GM21360 (cell line): ENCODE data around the gene RPN2.
A peak's percentile ranks its signal among the peaks of the same experiment; 100 is the strongest.
"Not testable (repeated sequence)": the region's sequence is repeated elsewhere in the genome, so short reads cannot be mapped to it uniquely, and the experiment has no call there.

Experiments
- ATAC-seq: cut with Tn5 transposase; IDR thresholded peaks from one replicate; pipeline ENCODE4 v1.9.1; 2021; ENCODE audit warnings: mild to moderate bottlenecking, moderate library complexity; ENCODE audit not compliant: unreplicated experiment

Gene RPN2

GRCh38 chr20:37178839-37179682 lies at the start of gene RPN2, which contains the start of gene MROH8:
TSS of gene RPN2 (plus strand) at chr20:37179330. CDS start at chr20:37179357, 27 bp downstream.
TSS of gene MROH8 (minus strand) at chr20:37179548.
- ATAC-seq, result peak; percentile 87

- ATAC-seq, result no peak
These were observed 47.6 kb upstream of the RPN2 start for GRCh38 chr20:37131486-37131885.

- ATAC-seq, result no peak
These were observed 45.2 kb upstream of the RPN2 start for GRCh38 chr20:37133952-37134351.

GRCh38 chr20:37137547-37137946 lies 41.6 kb upstream of the RPN2 start:
- no peak for ATAC-seq

- no peak for ATAC-seq
These were observed 36.4 kb upstream of the RPN2 start for GRCh38 chr20:37142708-37143107.

DNA sequence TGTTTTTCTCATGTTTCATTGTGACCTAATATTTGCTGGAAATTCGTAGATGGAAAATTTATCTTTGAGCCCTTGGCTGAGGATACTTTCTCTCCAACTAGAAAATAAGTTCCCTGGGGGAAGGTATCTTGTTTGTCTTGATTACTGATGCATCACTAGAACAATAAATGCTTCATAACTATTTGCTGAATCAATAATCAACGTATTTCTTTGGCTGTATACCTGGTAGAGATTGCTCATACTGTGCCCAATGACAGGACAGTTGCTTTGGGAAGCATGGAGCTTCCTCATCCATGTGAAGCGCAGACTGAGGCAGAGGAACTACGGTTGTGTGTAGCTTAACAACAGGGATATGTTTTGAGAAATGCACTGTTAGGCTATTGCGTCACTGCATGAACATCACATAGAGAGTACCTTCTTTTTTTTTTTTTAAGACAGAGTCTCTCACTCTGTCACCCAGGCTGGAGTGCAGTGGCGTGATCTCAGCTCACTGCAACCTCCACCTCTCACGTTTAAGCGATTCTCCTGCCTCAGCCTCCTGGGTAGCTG lies 34.2 kb upstream of the RPN2 start:
- ATAC-seq, result no peak

DNA sequence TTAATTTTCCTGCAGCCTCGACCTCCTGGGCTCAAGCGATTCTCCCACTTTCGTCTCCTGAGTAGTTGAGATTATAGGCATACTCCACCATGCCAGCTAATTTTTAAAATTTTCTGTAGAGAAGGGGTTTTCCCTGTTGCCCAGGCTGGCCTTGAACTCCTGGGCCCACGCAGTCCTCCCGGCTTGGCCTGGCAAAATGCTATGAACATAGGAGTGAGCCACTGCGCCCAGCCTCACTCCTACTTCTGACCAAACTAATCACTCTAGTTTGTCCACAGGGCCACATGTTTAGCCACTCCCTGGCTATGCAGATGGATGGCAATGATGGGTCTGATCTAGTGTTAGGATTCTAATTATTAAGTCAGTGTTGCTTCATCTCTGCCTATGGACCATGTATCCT lies 31.9 kb upstream of the RPN2 start:
- no peak for ATAC-seq

DNA sequence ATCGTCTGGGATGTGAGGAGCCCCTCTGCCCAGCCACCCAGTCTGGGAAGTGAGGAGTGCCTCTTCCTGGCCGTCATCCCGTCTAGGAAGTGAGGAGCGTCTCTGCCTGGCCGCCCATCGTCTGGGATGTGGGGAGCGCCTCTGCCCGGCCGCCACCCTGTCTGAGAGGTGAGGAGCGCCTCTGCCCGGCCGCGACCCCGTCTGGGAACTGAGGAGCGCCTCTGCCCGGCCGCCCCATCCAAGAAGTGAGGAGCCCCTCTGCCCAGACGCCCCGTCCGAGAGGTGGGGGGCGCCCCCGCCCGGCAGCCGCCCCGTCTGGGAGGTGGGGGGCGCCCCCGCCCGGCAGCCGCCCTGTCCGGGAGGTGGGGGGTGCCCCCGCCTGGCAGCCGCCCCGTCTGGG lies 28.3 kb upstream of the RPN2 start:
- not testable (repeated sequence) for ATAC-seq

- ATAC-seq, result no peak
These were observed 27.6 kb upstream of the RPN2 start for GRCh38 chr20:37151529-37151928.

DNA sequence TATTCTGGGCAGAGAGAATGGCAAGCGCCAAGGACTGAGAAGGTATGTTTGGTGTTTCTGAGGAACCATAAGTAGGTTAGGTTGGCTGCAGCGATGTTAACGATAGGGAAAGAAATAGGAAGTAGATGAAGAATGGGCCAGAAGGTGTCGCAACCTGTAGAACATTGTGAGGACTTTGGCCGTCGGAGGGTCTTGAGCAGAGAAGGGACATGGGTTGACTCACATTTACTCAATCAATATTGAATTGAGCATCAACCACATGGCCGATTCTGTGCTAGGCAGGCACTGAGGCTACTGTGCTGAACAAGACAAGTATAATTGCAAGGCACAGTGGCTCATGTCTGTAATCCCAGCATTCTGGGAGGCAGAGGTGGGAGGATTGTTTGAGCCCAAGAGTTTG lies 26.8 kb upstream of the RPN2 start:
- no peak for ATAC-seq

DNA sequence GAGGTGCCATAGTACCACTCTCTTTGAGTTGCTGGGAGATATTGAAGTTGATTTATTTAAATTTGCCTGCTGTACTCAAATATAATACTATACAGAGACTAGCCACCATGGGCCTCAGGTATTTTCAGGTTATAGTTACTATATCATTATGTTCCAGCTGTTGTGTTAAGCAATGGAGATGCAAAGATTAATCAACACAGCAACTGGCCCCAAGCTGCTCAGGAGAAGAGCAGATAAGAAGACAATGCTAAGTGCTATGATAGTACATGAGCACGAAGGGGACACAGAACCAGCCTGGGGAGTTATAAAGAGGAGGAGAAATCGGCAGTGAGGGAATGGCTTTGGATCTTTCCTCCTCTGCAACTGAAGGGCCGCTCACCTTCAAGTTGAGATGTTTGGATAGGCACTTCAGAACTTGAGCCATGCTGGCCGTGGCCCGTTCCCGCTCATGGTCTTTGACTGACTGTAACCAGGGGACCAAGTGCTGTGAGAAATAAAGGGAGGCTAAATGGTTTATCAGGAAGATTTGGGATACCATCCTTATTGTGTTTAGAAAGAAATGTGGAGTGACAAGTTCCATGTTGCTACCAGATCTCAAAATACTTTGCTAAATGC lies 24.3 kb upstream of the RPN2 start:
- no peak for ATAC-seq

- no peak for ATAC-seq
These were observed 23.1 kb upstream of the RPN2 start for GRCh38 chr20:37155987-37156386.

GRCh38 chr20:37158248-37158647 lies 20.9 kb upstream of the RPN2 start:
- no peak for ATAC-seq

DNA sequence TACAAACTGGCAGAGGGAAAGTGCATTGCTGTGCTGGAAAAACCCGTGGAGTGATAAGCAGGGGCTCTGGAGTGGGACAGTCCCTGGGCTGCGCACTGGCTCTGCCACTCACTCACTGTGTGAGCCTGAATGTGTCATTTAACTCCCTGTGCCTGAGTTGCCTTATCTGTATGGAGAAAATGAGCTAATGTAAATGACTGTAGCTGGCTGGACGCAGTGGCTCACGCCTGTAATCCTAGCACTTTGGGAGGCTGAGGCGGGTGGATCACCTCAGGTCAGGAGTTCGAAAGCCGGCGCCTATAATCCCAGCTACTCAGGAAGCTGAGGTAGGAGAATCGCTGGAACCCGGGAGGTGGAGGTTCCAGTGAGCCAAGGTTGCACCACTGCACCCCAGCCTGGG lies 18.4 kb upstream of the RPN2 start:
- no peak for ATAC-seq

DNA sequence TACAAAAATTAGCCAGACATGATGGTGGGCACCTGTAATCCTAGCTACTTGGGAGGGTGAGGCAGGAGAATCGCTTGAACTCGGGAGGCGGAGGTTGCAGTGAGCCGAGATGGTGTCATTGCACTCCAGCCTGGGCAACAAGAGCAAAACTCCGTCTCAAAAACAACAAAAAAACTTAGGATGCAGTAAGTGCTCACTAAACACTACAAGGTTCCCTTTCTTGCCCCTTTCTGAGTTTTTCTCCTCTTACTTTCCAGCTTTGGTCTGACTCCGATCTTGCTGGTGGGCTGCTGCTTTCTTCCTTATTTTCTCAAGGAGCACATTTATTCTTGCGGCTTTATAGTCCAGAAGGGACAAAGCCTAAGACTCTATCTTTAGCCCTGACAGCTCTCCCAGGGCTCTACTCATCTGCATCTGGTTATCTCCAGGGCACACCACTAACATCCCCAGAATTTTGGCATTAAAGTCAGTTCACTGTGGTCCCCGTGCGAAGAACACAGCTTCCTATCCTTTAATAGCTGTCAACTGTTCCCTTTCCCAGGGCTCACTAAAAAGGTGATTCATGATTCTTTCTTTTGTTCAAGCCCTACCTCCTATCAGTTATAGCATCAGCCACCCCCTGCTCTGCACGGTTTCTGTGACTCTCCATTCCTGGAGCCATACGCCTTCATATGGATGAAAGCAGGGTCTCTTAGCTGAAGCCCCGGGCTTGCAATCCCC lies 17.1 kb upstream of the RPN2 start:
- no peak for ATAC-seq

DNA sequence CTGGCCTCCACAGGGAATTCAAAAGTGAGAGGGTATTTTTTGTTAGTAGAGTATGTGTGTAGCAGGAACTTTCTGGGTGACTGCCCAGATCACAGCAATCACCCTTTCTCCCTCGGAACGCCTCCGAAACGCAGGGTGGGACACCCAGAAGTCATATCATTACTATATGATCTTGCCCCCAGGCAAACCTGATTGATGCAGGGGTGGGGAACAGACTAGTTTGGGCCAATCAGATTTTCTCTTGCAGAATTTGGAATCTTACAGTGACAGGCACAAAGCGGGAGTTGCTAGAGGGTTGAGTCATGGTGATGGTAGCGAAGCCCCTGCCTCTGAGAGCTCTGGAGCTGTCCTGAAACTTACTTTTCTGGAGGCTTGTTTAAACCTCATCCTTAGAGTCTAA lies 16.5 kb upstream of the RPN2 start:
- ATAC-seq, result no peak

- ATAC-seq, result no peak
These were observed 15.1 kb upstream of the RPN2 start for GRCh38 chr20:37163832-37164554.

- no peak for ATAC-seq
These were observed 14.1 kb upstream of the RPN2 start for GRCh38 chr20:37165031-37165430.

GRCh38 chr20:37166867-37167266 lies 12.3 kb upstream of the RPN2 start:
- no peak for ATAC-seq

GRCh38 chr20:37172836-37173235 lies 6.3 kb upstream of the RPN2 start:
- no peak for ATAC-seq
